GM21737 (cell line): ENCODE results near the gene IMPA2.

Experiments
- ATAC-seq: cut with Tn5 transposase; IDR thresholded peaks from one replicate; pipeline ENCODE4 v1.9.1; 2021; ENCODE audit warnings: mild to moderate bottlenecking, moderate library complexity; ENCODE audit not compliant: unreplicated experiment

The IMPA2 gene

DNA sequence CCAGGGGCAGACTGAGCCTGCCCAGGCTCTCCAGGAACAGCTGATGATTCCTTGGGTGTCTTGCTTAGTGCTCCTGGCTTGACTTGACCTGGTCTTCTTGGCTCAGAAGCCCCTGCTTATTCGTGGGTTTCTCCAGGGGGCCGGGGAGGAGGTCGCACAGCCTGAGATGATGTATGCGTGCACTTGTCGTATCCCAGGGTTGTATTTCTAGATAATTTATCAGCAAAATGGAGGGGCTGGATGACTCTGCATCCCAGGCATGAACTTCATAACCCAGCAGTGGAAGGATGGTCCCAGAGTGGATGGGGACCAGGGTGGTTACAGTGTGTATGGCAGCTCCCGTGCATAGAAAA is 25.2 kb downstream of the IMPA2 start:
- no peak for ATAC-seq

DNA sequence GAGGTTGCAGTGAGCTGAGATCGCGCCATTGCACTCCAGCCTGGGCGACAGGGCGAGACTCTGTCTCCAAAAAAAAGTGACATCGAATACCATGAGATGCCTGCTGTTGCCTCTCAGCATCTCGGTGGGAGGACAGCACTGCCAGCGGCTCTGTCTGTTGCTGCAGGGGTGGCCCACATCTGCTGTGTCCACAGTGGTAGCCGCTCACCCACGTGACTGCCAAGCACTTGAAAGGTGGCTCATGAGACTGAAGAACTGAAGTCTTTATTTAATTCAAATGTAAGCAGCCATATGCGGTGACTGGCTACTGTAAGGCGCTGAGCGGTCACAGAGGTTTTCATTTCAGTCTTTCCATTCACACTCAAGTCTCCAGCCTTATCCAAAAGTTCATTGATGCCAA is 25.8 kb downstream of the IMPA2 start:
- no peak for ATAC-seq

DNA sequence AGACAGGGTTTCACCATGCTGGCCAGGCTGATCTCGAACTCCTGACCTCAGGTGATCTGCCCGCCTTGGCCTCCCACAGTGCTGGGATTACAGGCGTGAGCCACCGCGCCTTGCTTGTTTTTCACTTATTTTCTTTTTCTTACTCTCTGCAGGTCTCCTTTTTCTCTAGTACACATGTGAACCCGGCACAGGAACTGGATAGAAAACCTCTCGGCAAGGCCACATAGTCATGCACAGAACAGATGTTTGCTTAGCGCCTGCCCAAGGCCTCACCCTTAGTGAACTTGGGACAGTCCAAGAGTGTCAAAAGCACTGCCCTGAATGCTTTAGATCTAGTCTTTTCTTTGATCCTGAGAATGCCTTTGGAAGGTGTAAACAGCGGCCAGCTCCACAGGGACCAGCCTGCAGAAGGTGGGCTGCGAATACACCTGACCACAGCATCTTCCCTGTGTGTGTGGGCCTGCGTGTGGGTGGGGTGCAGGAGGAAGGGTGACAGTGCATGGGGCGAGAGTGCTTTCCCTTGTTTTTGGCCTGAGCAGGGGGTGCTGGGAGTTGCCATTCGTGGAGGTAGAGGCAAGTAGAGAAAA is 27.0 kb downstream of the IMPA2 start:
- no peak for ATAC-seq

DNA sequence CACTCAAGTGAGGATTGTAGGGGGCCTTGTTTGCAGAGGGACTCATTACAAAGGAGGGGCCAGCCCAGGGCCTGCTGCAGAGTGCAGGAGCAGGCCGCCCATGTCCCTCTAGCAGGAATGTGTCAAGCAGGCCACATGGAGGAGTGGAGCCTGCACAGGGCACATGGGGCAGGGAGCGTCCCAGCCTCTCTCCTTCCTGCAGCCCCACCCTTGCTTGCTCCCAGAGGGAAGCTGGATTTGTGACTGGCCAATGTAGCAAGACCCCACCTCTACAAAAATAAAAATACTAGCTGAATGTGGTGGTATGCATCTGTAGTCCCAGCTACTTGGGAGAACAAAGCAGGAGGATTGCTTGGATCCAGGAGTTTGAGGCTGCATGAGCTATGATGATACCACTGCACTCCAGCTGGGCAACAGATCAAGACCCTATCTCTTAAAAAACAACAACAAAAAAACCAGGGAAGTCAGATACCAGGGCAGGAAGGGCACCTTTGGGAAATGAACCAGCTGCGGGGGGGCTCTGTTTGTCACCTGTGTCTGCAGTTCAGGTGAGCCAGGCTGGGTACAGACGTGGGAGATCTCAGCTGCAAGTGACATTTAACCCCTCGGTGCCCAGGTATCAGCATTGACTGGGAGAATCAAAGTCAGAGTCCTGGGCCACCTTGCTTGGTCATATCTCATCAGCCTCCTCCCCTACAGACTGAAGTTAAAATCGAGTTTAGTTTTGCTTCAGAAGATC is 27.7 kb downstream of the IMPA2 start:
- ATAC-seq: no peak

DNA sequence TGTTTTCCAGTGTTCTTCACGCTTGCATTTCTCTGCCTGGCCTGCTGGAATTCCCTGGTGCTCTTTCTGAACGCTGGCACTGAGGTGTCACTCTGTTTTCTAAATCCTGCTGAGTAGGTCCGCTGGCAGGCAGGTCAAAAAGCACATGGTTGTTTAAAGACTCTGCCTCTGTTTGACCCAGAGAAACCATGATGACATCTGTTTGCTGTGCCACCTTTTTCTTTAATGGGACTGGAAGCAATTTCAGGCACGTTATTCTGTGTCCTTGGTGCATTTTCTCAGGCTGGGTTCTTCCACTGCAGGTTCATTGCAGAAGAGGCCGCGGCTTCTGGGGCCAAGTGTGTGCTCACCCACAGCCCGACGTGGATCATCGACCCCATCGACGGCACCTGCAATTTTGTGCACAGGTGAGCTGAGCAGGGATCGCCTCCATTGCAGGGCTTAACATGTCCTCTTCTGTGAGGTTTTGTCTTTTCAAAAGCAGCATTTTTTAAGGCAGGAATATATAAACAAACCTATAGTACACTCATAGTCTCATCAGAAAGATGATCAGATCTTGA is 28.4 kb downstream of the IMPA2 start:
- ATAC-seq: no peak

DNA sequence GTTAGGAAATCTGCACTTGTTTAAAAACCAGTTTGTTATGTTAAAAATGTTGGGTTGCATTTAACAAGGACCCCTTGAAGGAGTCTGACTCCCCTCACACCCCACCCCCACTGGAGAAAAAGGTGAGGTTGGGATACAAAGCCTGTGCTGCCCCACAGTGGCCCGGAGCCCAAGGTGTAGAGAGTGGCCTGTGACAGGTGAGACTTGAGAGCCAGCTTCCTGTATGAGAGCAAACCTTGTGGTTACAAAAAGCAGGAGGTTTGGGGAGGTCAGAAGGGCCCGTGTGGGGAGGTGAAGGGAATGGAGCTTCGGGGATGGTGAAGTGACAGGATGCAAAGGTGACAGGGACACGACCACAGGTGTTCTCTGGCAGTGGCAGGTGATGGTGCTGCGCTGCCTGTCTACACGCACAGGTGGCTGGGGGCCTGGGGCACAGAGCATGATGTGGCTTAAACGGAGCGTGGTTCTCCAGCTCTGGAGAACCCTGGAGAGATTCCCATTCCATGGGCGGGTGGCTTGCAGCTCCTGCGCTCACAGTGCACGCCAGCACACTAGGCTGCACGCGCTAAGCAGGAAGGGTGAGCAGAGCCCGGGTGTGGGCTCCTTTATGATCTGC is 29.0 kb downstream of the IMPA2 start:
- ATAC-seq: no peak

DNA sequence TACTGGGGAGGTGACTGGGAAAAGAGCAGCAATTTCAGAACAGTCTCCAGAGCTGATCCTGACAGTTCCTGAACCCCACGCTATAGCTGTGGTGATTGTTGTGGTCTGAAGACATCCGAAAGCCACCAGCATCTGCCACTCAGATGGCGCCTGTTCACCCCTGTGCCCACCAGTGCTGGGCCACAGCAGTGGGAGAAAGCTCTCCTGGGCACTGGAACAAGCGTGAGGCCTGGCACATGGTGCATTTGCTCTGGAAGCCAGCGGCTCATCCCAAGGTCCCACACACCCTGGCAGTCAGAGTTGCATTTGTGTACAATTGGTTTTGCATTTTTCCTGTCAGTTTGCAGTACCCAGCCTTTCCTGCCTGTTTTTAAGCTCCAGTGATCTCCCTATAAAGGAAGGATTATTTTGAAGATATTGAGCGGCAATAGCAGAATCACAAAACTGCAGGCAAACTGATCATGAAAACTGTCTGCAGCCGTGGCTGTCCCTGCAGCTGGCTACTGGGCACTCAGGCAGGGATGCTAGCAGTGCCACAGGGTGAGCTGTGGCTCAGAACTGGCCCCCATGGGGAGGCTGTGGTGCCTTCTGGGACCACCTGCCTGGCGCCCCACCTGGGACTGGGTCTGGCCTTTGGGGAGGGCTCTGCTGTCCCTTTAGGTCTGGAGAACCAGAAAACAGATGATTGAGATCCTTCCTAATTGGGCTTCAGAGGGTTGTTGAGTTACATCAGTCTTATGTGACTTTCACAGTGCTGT is 30.1 kb downstream of the IMPA2 start:
- no peak for ATAC-seq

DNA sequence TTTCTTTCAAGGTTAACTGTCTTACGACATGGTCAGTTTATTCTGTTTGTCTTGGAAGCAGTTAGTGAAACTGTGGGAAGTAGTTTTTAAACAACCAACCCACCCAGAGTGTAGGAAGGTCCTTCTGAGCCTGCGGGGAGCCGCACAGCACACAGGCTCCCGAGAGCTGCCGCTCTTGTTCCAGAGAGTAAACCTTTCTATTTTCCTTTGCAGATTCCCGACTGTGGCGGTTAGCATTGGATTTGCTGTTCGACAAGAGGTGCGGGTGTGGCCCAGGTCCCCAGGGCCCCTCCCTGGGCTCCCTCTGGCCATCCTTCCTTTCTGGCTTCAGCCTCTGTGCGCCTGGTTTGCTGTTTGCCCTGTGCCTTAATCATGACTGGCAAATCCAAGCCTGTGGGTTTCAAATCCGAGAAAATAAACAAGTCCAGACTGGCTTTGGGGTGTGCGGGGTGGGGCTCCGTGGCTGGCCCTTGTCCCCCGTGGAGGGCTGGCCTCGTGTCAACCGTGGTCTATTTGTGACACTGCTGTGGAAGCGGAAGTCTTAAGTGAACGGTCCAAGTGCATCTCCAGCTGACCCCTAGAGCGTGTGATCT is 30.7 kb downstream of the IMPA2 start:
- ATAC-seq: no peak

DNA sequence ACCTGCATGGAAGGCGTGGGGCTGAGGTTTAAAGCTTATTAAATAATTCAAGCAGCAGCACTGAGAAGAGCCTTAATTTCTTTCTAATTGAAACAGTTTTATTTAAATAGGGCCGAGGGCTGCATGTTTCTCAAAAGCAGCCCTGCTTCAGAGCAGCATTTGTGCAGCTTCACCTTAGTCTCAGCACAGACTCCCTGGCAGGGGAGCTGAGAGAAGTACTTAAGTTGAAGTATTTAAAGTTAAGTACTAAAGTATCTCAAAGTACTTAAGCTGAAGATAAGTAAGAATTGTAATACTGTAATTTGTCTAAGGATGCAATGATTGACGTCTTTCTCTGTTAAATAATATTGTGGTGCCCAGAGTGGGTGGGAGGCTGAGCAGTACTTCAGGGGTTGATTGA is 31.4 kb downstream of the IMPA2 start:
- ATAC-seq: no peak

DNA sequence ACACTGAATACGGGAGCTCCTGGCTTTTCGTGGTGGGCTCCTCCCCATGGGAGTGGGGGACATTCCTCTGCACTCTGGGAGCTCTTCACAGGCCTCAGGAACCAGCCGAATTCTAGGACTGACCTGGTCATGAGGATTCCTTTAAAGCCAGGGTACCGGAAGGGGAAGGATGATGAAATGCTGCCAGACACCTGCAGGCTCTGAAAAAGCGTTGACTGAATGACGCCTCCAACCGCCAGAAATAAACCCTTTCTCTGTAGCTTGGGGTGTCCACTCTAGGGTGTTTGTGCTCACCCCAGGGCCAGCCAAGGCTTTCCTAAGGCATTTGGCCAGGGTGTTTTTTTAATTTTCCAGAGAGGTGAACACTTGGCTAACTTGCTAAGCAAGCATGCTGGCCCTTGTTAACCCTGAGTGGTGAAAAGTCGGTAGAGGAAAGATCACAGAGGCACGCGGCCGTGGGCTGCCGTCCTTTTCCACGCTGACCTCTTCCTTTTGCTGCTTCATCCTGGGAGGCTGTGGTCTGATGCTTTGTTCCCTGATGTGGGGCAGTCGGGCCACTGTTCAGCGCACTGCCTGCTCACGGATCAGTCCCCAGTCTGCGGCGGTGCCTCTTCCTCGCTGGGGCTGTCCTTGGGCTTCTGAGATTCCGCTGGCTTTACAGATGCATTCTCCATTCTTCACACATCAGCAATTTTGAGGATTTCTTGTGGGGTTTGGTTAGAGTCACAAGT is 32.0 kb downstream of the IMPA2 start:
- no peak for ATAC-seq

DNA sequence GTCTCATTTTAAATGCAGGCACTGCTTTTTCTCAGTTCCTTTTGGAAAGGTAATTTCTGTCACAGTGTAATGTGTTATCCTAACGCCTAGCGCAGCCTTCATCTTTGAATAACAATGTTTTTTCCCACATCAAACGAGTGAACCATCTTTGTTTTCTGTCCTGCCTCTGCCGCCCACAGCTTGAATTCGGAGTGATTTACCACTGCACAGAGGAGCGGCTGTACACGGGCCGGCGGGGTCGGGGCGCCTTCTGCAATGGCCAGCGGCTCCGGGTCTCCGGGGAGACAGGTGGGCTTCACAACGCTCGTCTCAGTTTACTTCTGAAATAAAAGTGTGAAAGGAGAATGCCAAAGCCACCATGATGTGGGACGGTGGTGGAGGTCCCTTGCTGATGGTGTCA is 32.8 kb downstream of the IMPA2 start:
- no peak for ATAC-seq

DNA sequence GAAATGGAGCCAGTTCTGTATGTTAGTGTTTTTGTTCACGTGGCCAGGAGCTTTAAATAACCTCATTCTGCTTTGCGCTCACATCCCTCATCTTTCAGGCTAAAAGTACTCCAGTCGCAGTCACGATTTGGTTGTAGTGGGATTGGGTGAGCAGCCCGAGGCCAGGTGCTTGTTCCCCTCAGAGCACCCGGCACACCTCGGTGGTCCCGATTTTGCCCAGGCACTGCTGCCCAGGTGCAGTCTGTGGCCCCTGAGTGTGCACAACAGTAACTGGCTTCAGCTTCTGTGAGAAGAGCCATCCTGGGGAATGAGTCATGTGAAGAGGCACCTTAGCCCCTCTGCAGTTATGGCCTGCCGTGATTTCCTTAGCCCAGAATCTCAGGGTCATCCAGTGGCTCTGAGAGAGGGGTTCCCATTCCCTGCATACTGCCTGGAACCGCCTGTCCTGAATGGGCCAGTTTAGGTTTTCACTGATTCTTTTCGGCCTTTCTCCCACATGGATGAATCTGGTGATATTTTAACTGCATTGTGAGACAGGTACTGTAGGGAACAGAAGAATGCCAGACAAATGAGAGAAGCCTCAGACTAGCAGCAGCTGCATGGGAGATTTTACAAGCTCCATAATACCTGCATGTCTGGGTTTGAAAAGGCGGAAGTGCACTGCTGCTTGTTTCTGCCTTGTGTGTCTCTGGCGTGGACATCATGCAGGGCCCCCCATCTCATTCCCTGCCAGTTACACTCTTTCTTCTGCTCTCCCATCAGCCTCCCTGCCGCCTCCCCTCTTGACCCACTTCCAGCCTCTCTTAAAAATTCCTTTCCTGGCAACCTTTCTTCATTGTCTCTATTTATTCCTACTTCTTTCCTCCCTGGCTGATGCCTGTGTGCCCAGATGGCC is 33.5 kb downstream of the IMPA2 start:
- no peak for ATAC-seq

DNA sequence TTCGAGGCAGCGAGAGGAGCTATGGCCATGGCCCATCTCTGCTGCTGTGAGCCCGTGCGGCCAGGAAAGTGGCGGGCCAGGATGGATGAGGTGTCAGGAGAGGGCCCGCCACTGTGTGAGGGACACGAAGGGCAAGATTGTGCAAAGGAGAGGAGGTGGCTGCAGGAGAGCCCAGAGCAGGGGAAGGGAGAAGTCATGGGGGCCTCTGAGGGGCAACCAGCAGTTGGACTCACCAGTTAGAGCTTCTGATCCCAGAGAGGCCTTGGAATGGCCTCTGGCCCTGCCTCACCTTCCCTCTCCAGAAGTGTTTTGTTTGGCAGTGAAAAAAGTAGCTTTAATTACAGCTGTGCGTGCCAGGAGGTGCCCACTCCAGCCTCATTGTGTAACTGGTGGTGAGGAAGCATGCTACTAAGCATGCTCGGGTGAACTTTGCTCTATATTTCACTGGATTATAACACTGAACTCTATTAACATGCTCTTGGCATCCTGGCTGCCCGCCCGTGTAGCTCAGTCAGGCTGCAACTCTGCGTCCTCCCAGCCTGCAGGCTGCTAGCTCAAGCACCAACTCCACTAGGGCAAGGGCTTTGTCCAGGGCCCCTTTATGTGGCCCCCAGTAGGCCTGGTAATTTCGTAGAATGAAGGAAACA is 34.2 kb downstream of the IMPA2 start:
- ATAC-seq: no peak

DNA sequence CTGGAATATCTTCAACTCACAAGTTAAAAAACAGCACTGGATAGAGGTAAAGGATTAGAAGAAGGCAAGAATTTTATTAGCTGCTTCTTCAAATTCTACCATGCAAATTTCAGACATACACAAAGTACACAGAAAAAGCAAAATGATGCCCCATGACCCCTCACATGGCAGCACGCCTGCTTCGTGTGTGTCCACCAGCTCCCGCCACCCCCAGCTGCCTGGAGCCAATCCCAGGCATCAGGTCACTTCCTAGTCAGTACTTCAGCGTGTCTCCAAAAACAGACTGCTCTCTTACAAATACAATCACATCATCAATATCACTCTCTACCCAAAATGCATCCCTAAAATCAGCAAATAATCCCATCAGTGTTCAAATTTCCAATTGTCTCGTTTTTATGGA is 35.8 kb downstream of the IMPA2 start:
- ATAC-seq: no peak

DNA sequence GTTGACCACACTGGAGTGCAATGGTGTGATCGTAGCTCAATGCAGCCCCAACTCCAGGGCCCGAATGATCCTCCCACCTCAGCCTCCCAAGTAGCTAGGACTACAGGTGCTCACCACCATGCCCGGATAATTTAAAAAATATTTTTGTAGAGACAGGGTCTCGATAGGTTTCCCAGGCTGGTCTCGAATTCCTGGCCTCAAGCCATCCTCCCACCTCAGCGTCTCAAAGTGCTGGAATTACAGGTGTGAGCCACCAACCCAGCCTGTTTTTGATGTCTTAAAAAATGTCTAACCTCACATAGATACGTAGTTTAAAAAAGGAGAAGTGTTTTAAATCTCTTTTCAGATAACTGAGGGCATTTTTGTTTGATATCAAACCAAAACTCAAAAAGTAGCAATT is 37.6 kb downstream of the IMPA2 start:
- no peak for ATAC-seq

DNA sequence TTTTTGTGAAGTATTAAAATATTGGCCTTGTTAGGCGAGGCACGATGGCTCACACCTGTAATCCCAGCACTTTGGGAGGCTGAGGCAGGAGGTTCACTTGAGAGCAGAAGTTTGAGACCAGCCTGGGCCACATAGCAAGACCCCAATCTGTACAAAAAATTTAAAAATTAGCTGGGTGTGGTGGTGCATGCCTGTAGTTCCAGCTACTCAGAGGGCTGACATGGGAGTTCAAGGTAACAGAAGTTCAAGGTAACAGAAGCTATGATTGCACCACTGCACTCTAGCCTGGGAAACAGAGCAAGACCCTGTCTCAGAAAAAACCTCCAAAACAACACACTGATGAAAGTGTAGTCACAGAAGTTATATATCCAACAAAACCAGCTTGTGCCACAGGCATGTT is 39.8 kb downstream of the IMPA2 start:
- ATAC-seq: no peak

DNA sequence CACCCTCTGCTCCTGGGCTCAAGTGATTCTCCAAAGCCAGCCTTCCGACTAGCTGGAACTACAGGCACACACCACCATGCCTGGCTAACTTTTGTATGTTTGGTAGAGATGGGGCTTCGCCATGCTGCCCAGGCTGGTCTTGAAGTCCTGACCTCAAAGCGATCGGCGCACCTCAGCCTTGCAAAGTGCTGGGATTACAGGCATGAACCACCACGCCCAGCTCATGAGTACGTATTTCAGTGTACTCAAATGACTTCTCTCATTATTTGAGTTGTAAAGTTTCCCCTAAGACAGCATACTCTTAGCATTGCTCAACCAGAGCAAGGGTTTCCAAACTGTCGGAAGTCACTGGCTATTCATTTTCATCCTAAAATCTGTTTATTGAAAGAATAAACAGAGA is 40.3 kb downstream of the IMPA2 start:
- ATAC-seq: no peak

DNA sequence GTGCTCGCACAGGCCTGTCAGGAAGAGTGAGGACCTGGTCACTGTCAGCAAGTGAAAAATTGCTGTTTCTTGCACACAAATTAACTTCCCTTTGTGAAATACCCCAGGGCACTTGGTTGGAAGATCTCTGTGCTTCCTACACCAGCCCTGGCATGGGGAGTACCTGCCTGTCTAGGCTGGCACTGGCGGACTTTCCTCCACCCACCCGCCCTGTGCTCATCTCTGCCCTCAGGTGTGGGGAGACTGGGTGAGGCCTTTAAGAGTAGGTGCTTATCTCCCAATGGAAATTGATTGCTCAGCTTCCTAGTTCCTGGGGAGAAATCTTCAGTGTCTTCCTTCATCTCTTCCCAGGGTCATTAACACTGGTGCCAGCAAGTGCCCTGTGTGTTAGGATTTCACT is 42.1 kb downstream of the IMPA2 start:
- no peak for ATAC-seq

DNA sequence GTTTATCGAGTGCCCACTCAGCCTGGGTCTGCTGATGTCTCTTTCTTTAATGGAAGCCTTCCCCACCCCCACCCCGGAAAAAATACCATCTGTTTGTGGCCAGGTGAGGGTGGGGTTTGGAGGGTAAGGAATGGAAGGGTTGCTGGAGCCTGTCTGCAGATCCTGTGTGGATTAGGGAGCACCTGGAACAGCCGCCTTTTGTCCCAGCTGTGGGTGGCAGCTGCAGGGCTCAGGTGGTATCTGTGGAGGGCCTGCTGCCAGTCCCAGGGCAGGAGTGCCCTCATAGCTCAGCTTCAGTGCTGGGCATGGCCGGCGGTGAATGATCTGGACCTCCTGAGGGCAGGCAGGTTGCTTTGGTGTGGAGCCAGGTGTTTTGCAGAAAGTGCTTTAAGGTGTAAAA is 45.3 kb downstream of the IMPA2 start:
- ATAC-seq: no peak
